GM15510 (cell line): Measurements from ENCODE around the gene PNPLA5.

ENCODE experiments used
- POLR2A ChIP-seq: IDR thresholded peaks from 3 replicates; pipeline ENCODE4 v1.6.1; 2011; ENCODE audit warnings: borderline replicate concordance; ENCODE audit not compliant: insufficient read length; ENCODE audit errors: extremely low read depth

PNPLA5 gene

GRCh38 chr22:43891360-43892182, at the start of gene PNPLA5:
Gene PNPLA5, minus strand, starts transcription at chr22:43892013. Its CDS starts 133 bp downstream, at chr22:43891880.
- no peak for TF ChIP-seq POLR2A

GRCh38 chr22:43941449-43941848, 49.6 kb upstream of the PNPLA5 start:
- no peak for TF ChIP-seq POLR2A

- no peak for TF ChIP-seq POLR2A
Measured at GRCh38 chr22:43931771-43932170, 40.0 kb upstream of the PNPLA5 start.

- no peak for TF ChIP-seq POLR2A
Measured at GRCh38 chr22:43928908-43929307, 37.1 kb upstream of the PNPLA5 start.

GRCh38 chr22:43928468-43928867, 36.7 kb upstream of the PNPLA5 start:
- no peak for TF ChIP-seq POLR2A

- TF ChIP-seq POLR2A, result no peak
Measured at GRCh38 chr22:43926349-43926710, 34.5 kb upstream of the PNPLA5 start.

- TF ChIP-seq POLR2A, result no peak
Measured at GRCh38 chr22:43925433-43926348, 33.9 kb upstream of the PNPLA5 start.

GRCh38 chr22:43924877-43925276, 33.1 kb upstream of the PNPLA5 start:
- no peak for TF ChIP-seq POLR2A

- TF ChIP-seq POLR2A, result peak; percentile 18
Measured at GRCh38 chr22:43923631-43924464, 32.0 kb upstream of the PNPLA5 start, which contains the start of gene PNPLA3. Gene PNPLA3, plus strand, starts transcription at chr22:43923805. Its CDS starts 107 bp downstream, at chr22:43923912.

- TF ChIP-seq POLR2A, result no peak
Measured at GRCh38 chr22:43923191-43923590, 31.4 kb upstream of the PNPLA5 start.

- TF ChIP-seq POLR2A, result no peak
Measured at GRCh38 chr22:43922123-43922522, 30.3 kb upstream of the PNPLA5 start.

GRCh38 chr22:43921370-43921769, 29.6 kb upstream of the PNPLA5 start:
- no peak for TF ChIP-seq POLR2A

- TF ChIP-seq POLR2A, result no peak
Measured at GRCh38 chr22:43919106-43919973, 27.5 kb upstream of the PNPLA5 start.

- TF ChIP-seq POLR2A, result no peak
Measured at GRCh38 chr22:43917521-43917920, 25.7 kb upstream of the PNPLA5 start.

- no peak for TF ChIP-seq POLR2A
Measured at GRCh38 chr22:43911351-43911750, 19.5 kb upstream of the PNPLA5 start.
